Skeletal muscle cell (primary cell): ENCODE data around the gene KANSL1.
"Not testable (repeated sequence)": the region's sequence is repeated elsewhere in the genome, so short reads cannot be mapped to it uniquely, and the experiment has no call there.

ENCODE experiments used
- DNase-seq: peaks from one replicate; pipeline ENCODE4 v3.0.0-alpha.2; 2010; ENCODE audit warnings: low read depth
- H3K4me3 ChIP-seq: 2 replicates; pipeline ENCODE4 v1.5.1; 2011; ENCODE audit warnings: low read depth, mild to moderate bottlenecking, control low read depth, low read length, moderate library complexity

KANSL1 gene

GRCh38 chr17:46193626-46194392, 580 bp upstream of the KANSL1 start:
- peak; percentile 74 for DNase-seq
- H3K4me3 ChIP-seq: peak overlapping the region; percentile 77

GRCh38 chr17:46192439-46193150, 634 bp downstream of the KANSL1 start:
- DNase-seq: no peak
- H3K4me3 ChIP-seq: peak overlapping the region; percentile 64

GRCh38 chr17:46192189-46192438, 1.1 kb downstream of the KANSL1 start:
- no peak for DNase-seq
- peak overlapping the region; percentile 64 for H3K4me3 ChIP-seq

- H3K4me3 ChIP-seq: peak overlapping the region; percentile 64
- DNase-seq: no peak
These were observed 1.7 kb downstream of the KANSL1 start for GRCh38 chr17:46191322-46192188.

- DNase-seq: no peak
- H3K4me3 ChIP-seq: peak overlapping the region; percentile 64
These were observed 2.5 kb downstream of the KANSL1 start for GRCh38 chr17:46190763-46191162.

- H3K4me3 ChIP-seq, DNase-seq: not testable (repeated sequence)
These were observed 6.4 kb downstream of the KANSL1 start for GRCh38 chr17:46186827-46187235.

GRCh38 chr17:46184696-46185095, 8.5 kb downstream of the KANSL1 start:
- no peak overlapping the region for H3K4me3 ChIP-seq
- DNase-seq: no peak

- H3K4me3 ChIP-seq, DNase-seq: not testable (repeated sequence)
These were observed 9.8 kb downstream of the KANSL1 start for GRCh38 chr17:46183383-46183782.

GRCh38 chr17:46182961-46183360, 10.3 kb downstream of the KANSL1 start:
- no peak overlapping the region for H3K4me3 ChIP-seq
- DNase-seq: no peak

GRCh38 chr17:46181940-46182339, 11.3 kb downstream of the KANSL1 start:
- no peak for DNase-seq
- no peak overlapping the region for H3K4me3 ChIP-seq

GRCh38 chr17:46181316-46181715, 11.9 kb downstream of the KANSL1 start:
- H3K4me3 ChIP-seq, DNase-seq: not testable (repeated sequence)

GRCh38 chr17:46180892-46181274, 12.3 kb downstream of the KANSL1 start:
- DNase-seq: no peak
- H3K4me3 ChIP-seq: no peak overlapping the region

GRCh38 chr17:46180185-46180891, 12.9 kb downstream of the KANSL1 start:
- H3K4me3 ChIP-seq, DNase-seq: not testable (repeated sequence)

GRCh38 chr17:46179375-46179999, 13.7 kb downstream of the KANSL1 start:
- H3K4me3 ChIP-seq: no peak overlapping the region
- no peak for DNase-seq

- no peak overlapping the region for H3K4me3 ChIP-seq
- DNase-seq: no peak
These were observed 14.5 kb downstream of the KANSL1 start for GRCh38 chr17:46178550-46179214.

GRCh38 chr17:46176975-46177374, 16.3 kb downstream of the KANSL1 start:
- no peak overlapping the region for H3K4me3 ChIP-seq
- DNase-seq: no peak

- DNase-seq: no peak
These were observed 17.3 kb downstream of the KANSL1 start for GRCh38 chr17:46175891-46176290.

GRCh38 chr17:46173153-46173552, 20.1 kb downstream of the KANSL1 start:
- no peak overlapping the region for H3K4me3 ChIP-seq
- no peak for DNase-seq

More at GRCh38 chr17:46175891-46176290, 17.3 kb downstream of the KANSL1 start:
- H3K4me3 ChIP-seq: no peak overlapping the region

- no peak overlapping the region for H3K4me3 ChIP-seq
- DNase-seq: no peak
These were observed 21.3 kb downstream of the KANSL1 start for GRCh38 chr17:46171939-46172338.
